ENCODE measurements around the gene PRC1. TPM values are rescaled to one million over a fixed set of nuclear protein-coding genes. Genes with fewer than 3 reads are reported as not detected.

PRC1 gene, protein sequence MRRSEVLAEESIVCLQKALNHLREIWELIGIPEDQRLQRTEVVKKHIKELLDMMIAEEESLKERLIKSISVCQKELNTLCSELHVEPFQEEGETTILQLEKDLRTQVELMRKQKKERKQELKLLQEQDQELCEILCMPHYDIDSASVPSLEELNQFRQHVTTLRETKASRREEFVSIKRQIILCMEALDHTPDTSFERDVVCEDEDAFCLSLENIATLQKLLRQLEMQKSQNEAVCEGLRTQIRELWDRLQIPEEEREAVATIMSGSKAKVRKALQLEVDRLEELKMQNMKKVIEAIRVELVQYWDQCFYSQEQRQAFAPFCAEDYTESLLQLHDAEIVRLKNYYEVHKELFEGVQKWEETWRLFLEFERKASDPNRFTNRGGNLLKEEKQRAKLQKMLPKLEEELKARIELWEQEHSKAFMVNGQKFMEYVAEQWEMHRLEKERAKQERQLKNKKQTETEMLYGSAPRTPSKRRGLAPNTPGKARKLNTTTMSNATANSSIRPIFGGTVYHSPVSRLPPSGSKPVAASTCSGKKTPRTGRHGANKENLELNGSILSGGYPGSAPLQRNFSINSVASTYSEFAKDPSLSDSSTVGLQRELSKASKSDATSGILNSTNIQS
- total RNA-seq (100 to 1,000 TPM in 1 of 2 donors, 10 to 100 TPM in 1; 74.3 to 104 TPM), polyA plus RNA-seq (ENCODE audit: insufficient read depth, low read depth, low replicate concordance) (111 TPM)
- long read RNA-seq, donor 1, full-length matches to known transcripts, result 3 of 12 reads
- long read RNA-seq, donor 1, partial matches to known transcripts, result 9 of 12 reads
- long read RNA-seq, donor 1, other reads (novel, unspliced or antisense), result 0 of 12 reads
- long read RNA-seq, donor 2, full-length matches to known transcripts, result 2 of 12 reads
- long read RNA-seq, donor 2, partial matches to known transcripts, result 10 of 12 reads
- long read RNA-seq, donor 2, other reads (novel, unspliced or antisense), result 0 of 12 reads

DNA sequence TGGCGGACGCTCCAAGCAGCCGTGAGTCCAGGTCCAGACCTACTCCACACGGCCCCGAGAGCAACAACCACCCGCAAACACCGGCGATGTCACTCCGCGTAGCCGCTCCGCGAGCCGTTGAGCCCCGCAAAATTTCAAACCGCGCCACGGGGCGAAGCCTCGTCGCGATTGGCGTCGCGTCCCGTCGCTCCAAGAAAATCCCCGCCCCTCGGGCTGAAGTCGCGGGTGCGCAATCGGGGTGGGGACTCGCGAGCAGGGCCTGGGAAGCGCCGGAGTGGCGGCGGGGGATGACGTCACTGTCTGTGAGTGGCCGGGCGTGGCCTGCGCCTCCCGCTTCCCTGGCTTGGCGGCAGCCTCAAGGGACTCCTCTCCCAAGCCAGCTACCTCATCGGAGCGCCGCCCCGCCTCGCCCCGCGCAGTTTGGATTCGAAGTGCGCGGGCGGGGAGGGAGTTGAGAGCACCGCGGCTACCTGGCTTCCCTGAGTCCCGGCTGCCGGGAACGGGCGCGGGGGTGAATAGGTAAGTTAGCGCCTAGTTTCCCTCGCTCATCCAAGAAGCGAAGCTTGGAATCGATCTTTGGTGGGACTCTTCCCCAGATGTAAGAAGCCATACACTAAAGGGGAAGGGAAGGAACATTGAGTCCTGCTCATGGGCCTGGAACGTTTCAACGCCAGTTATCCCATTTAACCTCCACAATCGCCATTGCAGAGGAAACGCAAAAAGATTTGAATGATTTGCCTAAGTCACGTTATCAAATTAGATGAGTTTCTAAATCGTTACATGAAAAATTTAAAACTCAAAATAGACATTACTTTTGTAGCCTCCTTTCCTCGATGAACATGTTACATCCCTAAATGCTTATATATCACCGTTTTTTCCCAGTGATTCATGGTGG, at the start of gene PRC1:
Gene PRC1 (minus strand): TSS at position 119 of the 895 bp plus-strand sequence. CDS start 118 bp downstream, at position 1.
- Histone ChIP-seq H3K27ac (peak within 1 kb of the TSS; percentile 88 to 92), H3K4me1 (peaks cover 7% of the 10 kb centered on the region), H3K27me3 (no peaks in the 10 kb centered on the region), H3K4me3 (peak within 1 kb of the TSS; percentile 71 to 93), H3K9me3 (no peaks in the 10 kb centered on the region), H3K36me3 (ENCODE audit: low read depth, missing control alignments) (no peaks in the 10 kb centered on the region)
- intact Hi-C loops (cut with DNase I; ENCODE audit: low total_unique reads), result no loop called here
- DNase-seq, result peak; percentile 99
- peak; percentile 4 for TF ChIP-seq POLR2A (IDR thresholded peaks at IDR 0.05)
- TF ChIP-seq, protein P1, sequence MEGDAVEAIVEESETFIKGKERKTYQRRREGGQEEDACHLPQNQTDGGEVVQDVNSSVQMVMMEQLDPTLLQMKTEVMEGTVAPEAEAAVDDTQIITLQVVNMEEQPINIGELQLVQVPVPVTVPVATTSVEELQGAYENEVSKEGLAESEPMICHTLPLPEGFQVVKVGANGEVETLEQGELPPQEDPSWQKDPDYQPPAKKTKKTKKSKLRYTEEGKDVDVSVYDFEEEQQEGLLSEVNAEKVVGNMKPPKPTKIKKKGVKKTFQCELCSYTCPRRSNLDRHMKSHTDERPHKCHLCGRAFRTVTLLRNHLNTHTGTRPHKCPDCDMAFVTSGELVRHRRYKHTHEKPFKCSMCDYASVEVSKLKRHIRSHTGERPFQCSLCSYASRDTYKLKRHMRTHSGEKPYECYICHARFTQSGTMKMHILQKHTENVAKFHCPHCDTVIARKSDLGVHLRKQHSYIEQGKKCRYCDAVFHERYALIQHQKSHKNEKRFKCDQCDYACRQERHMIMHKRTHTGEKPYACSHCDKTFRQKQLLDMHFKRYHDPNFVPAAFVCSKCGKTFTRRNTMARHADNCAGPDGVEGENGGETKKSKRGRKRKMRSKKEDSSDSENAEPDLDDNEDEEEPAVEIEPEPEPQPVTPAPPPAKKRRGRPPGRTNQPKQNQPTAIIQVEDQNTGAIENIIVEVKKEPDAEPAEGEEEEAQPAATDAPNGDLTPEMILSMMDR (IDR thresholded peaks at IDR 0.05), result no peak
- 1% methylated on average over 30 to 67 of the region's 75 CpGs for WGBS, 2 donors

- Histone ChIP-seq H3K4me3 (no peak overlapping the region), H3K27me3 (no peaks in the 10 kb centered on the region), H3K4me1 (no peaks in the 10 kb centered on the region), H3K36me3 (ENCODE audit: low read depth, missing control alignments) (no peaks in the 10 kb centered on the region), H3K9me3 (no peaks in the 10 kb centered on the region), H3K27ac (no peak overlapping the region)
- WGBS, 2 donors, result 86 to 90% methylated on average over 5 to 11 of the region's 11 CpGs
- intact Hi-C loops (cut with DNase I; ENCODE audit: low total_unique reads), result no loop called here
- no peak for TF ChIP-seq POLR2A (IDR thresholded peaks at IDR 0.05)
- TF ChIP-seq, protein P1 (IDR thresholded peaks at IDR 0.05), result no peak
- no peak for DNase-seq
Measured at GRCh38 chr15:91043202-91043874, 49.0 kb upstream of the PRC1 start.

DNA sequence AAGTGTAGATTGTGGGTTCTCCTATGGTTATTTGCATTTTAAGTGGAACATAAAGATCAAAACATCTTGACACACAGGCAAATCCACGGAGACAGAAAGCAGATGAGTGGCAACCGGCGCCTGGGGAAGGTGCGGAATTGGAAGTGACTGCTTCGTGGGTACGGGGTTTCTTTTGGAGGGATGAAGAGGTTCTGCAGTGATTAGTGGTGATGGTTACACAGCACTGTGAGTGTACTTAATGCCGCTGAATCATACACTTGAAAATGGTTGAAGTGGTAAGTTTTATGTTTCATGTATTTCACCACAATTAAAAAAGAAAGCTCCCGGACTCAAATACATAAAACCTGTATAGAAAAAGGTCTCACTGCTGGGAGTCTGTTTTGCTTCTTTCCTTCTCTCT, 46.5 kb upstream of the PRC1 start:
- no peaks in the 10 kb centered on the region for H3K9me3 ChIP-seq
- 84 to 87% methylated on average over 8 of the region's 8 CpGs for WGBS, 2 donors

More for the DNA sequence above, 46.5 kb upstream of the PRC1 start:
- H3K27me3 ChIP-seq, result no peaks in the 10 kb centered on the region
- DNase-seq, result no peak
- H3K27ac ChIP-seq, result no peak overlapping the region
- no peaks in the 10 kb centered on the region for H3K36me3 ChIP-seq (ENCODE audit: low read depth, missing control alignments)
- TF ChIP-seq, protein P1 (IDR thresholded peaks at IDR 0.05), result no peak
- no peak for TF ChIP-seq POLR2A (IDR thresholded peaks at IDR 0.05)
- intact Hi-C loops (cut with DNase I; ENCODE audit: low total_unique reads), result no loop called here
- H3K4me3 ChIP-seq, result no peak overlapping the region
- no peaks in the 10 kb centered on the region for H3K4me1 ChIP-seq

Data from testis (tissue), 5 donors.